Upper lobe of left lung (tissue), 6 donors: ENCODE measurements around the gene SLC66A3. TPM values are rescaled to one million over a fixed set of nuclear protein-coding genes. Genes with fewer than 3 reads are reported as not detected.
A peak's percentile ranks its signal among the peaks of the same experiment; 100 is the strongest.
"Not testable (repeated sequence)": the region's sequence is repeated elsewhere in the genome, so short reads cannot be mapped to it uniquely, and the experiment has no call there.

Source experiments
- ATAC-seq, 2 donors: fragments of 200-7000 bp; cut with Tn5 transposase; one replicate each; pipeline ENCODE4 v1.9.1; 2022; ENCODE audit warnings: mild to moderate bottlenecking in 2 of 2, moderate library complexity in 2 of 2; ENCODE audit not compliant: low FRiP score in 2 of 2
- DNase-seq, 2 donors: peaks; one replicate each; pipeline ENCODE4 v3.0.0-alpha.2; 2019 to 2020
- H3K27ac ChIP-seq, 4 donors: fragments of 200-600 bp; sonication (generic); one replicate each; pipeline ENCODE4 v1.5.1; 2016 to 2019
- H3K27me3 ChIP-seq, 4 donors: fragments of 200-600 bp; sonication (generic); one replicate each; pipeline ENCODE4 v1.5.1; 2017 to 2019
- H3K36me3 ChIP-seq, 4 donors: fragments of 200-600 bp; sonication (generic); one replicate each; pipeline ENCODE4 v1.5.1; 2016 to 2019
- H3K4me1 ChIP-seq, 4 donors: fragments of 200-600 bp; sonication (generic); one replicate each; pipeline ENCODE4 v1.5.1; 2018 to 2019
- H3K4me3 ChIP-seq, 4 donors: fragments of 200-600 bp; sonication (generic); one replicate each; pipeline ENCODE4 v1.5.1; 2017 to 2019; ENCODE audit warnings: mild to moderate bottlenecking in 2 of 4, moderate library complexity in 1 of 4
- H3K9me3 ChIP-seq, 4 donors: fragments of 200-600 bp; sonication (generic); one replicate each; pipeline ENCODE4 v1.5.1; 2018 to 2019
- CTCF ChIP-seq, 6 experiments: fragments of 450-650 bp in 4 of 6; fragments of 200-600 bp in 2 of 6; sonication (generic) in 2 of 6; IDR thresholded peaks; one replicate each; pipeline ENCODE4 v1.5.1; 2016 to 2019; ENCODE audit warnings: antibody characterized with exemption in 6 of 6
- EP300 ChIP-seq, 4 donors: sonication (generic); formaldehyde crosslinking; IDR thresholded peaks; one replicate each; pipeline ENCODE4 v1.5.1; 2017; ENCODE audit warnings: antibody characterized with exemption in 4 of 4, control low read depth in 2 of 4
- POLR2A ChIP-seq, 4 donors: fragments of 450-650 bp; IDR thresholded peaks; one replicate each; pipeline ENCODE4 v1.5.1; 2016 to 2017; ENCODE audit warnings: antibody characterized with exemption in 4 of 4, mild to moderate bottlenecking in 2 of 4
- POLR2AphosphoS5 ChIP-seq, 2 donors: sonication (generic); formaldehyde crosslinking; IDR thresholded peaks; one replicate each; pipeline ENCODE4 v1.5.1; 2017; ENCODE audit warnings: antibody characterized with exemption in 2 of 2
- WGBS, 2 donors: methylation state at CpG; one replicate each; pipeline ENCODE4 v1.1.5; 2017 to 2018; 5-methylcytosine and 5-hydroxymethylcytosine counted together
- total RNA-seq, 6 donors: library from RNA; depleted of rRNA in 4 of 6; stranded (reverse); fragments of >200 nt in 4 of 6; gene quantifications; one replicate each; pipeline versions ENCODE4 v1.1.0 to v1.2.1, GENCODE V29; 2016 to 2021
- donor health status: DM: no; HTN: no; CAD: no; lungs with moderate emphysema.
- donor health status: DM: no; HTN: yes; CAD: no; lungs with severe emphysema.

The SLC66A3 gene
- total RNA-seq, 6 donors from 2014 or later = 24.2 to 54.6 (median 43.4) TPM

DNA sequence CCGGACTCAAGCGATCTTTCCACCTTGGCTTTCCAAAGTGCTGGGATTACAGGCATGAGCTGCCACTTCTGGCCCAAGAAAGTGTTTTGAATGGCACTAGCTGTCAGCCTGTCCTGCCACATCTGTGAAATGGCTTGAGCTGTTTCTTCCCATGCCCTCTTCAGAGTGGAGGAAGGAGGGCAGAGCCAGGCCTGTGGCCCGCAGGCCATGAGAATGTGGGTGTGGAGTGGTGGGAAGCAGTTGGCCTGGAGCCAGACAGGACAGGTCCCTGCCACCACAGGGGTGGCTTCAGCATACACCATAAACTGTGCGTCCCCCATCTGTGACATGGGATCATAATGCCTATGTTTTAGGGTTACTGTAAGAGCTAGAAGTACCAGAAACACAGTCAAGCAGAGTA, 6.5 kb downstream of the SLC66A3 start:
- DNase-seq = no peak
- no peak overlapping the region for H3K4me3 ChIP-seq
- H3K9me3 ChIP-seq = no peaks in the 10 kb centered on the region
- no peak for ATAC-seq
- no peaks in the 10 kb centered on the region for H3K27me3 ChIP-seq
- peaks cover 0 to 4% (median 3%) of the 10 kb centered on the region in 4 donors for H3K4me1 ChIP-seq
- no peak for TF ChIP-seq POLR2A (IDR thresholded peaks at IDR 0.05)
- no peak for TF ChIP-seq POLR2AphosphoS5 (IDR thresholded peaks at IDR 0.05)
- TF ChIP-seq EP300 (IDR thresholded peaks at IDR 0.05) = no peak
- TF ChIP-seq CTCF (IDR thresholded peaks at IDR 0.05) = no peak
- 93 to 100% methylated on average over 2 to 4 of the region's 4 CpGs for WGBS, 2 donors
- H3K27ac ChIP-seq = no peak overlapping the region
- H3K36me3 ChIP-seq = peaks cover 0 to 17% (median 0%) of the 10 kb centered on the region in 4 donors

DNA sequence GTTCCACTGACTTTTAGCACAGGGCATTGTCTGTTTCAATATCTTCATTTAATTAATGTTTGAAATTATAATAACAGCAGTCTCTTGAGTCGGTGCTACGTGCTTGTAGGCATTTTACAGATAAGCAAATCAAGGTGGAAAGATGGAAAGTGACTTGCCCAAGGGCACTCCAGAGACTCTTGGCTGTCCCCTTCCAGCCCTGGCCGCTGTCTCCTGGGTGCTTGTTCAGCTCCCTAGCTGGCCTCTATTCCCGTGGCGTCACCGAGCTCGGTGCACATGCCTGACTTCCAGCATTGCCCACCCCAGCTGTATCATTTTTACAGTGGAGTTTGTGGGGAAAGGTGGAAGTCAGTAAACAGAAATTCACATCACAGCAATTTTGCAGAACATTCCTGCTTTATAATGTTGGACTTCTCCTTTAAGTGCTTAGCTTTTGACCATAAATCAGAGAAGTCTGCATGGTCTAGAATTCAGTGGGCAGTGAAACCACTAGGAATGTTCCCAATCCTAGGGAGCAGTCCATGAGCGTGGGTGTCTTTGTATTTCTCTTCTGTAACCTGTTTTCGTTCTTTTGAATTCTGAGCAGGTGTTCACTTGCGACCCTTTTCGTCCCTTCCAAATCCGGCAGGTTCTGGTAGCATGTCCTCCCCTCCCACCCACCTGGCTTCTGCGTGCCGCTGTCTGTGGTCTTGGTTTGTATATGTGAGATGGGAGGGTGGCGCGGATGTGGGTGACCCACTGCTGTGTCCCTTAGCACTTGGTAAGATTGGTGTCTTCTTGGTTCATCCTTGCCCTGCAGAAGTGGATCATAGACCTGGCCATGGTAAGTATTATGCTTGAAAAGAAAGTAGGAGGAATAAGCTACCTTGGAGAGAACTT, 8.4 kb downstream of the SLC66A3 start:
- TF ChIP-seq EP300 (IDR thresholded peaks at IDR 0.05) (no peak), CTCF (IDR thresholded peaks at IDR 0.05) (no peak), POLR2A (IDR thresholded peaks at IDR 0.05) (no peak), POLR2AphosphoS5 (IDR thresholded peaks at IDR 0.05) (no peak)
- DNase-seq = no peak
- no peak for ATAC-seq
- Histone ChIP-seq H3K36me3 (peaks cover 0 to 17% (median 0%) of the 10 kb centered on the region in 4 donors), H3K27me3 (no peaks in the 10 kb centered on the region), H3K4me1 (no peaks in the 10 kb centered on the region), H3K9me3 (no peaks in the 10 kb centered on the region), H3K4me3 (no peak overlapping the region), H3K27ac (no peak overlapping the region)
- WGBS, 2 donors = 89 to 96% methylated on average over 16 of the region's 16 CpGs

DNA sequence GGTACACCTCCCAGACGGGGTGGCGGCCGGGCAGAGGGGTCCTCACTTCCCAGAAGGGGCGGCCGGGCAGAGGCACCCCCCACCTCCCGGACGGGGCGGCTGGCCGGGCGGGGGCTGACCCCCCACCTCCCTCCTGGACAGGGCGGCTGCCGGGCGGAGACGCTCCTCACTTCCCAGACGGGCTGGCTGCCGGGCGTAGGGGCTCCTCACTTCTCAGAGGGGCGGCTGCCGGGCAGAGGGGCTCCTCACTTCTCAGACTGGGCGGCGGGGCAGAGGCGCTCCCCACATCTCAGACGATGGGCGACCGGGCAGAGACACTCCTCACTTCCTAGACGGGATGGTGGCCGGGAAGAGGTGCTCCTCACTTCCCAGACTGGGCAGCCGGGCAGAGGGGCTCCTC, 9.8 kb downstream of the SLC66A3 start:
- H3K4me3 ChIP-seq, H3K27ac ChIP-seq, H3K27me3 ChIP-seq, H3K4me1 ChIP-seq, ATAC-seq, H3K9me3 ChIP-seq: not testable (repeated sequence)
- DNase-seq = peak in 1 of 2 donors; percentile 76
- H3K36me3 ChIP-seq = peaks cover 0 to 17% (median 0%) of the 10 kb centered on the region in 4 donors
- WGBS, 2 donors = 95 to 97% methylated on average over 21 to 28 of the region's 28 CpGs

DNA sequence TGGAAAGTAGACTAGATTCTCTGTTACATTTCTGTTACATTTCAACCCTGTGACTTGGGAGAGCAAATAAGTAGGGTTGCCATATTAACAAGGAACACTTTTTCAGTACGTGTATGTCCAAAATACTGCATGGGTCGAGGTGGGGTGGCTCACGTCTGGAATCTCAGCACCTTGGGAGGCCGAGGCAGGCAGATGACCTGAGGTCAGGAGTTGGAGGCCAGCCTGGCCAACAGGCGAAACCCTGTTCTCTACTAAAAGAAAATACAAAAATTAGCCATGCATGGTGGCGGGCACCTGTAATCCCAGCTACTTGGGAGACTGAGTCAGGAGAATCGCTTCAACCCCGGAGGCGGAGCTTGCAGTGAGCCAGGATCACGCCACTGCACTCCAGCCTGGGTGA, 11.2 kb downstream of the SLC66A3 start:
- 91 to 96% methylated on average over 10 of the region's 10 CpGs for WGBS, 2 donors
- TF ChIP-seq POLR2AphosphoS5 (IDR thresholded peaks at IDR 0.05) (no peak), CTCF (IDR thresholded peaks at IDR 0.05) (no peak), POLR2A (IDR thresholded peaks at IDR 0.05) (no peak), EP300 (IDR thresholded peaks at IDR 0.05) (no peak)
- Histone ChIP-seq H3K36me3 (peaks cover 0 to 7% (median 0%) of the 10 kb centered on the region in 4 donors), H3K27ac (no peak overlapping the region), H3K27me3 (no peaks in the 10 kb centered on the region), H3K9me3 (no peaks in the 10 kb centered on the region), H3K4me1 (no peaks in the 10 kb centered on the region), H3K4me3 (no peak overlapping the region)
- ATAC-seq (no peak), DNase-seq (no peak)

DNA sequence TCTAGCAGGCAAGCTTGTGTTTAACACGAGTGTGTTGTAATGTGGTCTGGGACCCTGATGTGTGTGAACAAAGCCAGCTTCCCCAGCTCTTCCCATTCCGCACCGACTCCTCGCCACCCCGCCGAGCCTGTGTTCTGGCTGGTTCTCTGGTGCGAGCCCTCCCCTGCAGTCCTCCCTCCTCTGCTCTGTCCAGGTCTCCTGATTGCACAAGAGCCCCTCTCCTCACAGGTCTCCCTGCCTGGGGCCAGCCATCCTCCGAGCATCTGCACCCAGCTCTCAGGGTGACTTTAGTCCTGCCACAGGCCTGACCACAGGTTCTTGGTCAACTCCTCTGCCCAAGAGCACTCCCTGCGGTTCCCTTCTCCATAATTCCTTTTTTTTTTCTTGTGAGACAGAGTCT, 13.2 kb downstream of the SLC66A3 start:
- no peak overlapping the region for H3K4me3 ChIP-seq
- H3K4me1 ChIP-seq = no peaks in the 10 kb centered on the region
- DNase-seq (no peak), ATAC-seq (no peak)
- H3K27ac ChIP-seq = no peak overlapping the region
- no peak for TF ChIP-seq CTCF (IDR thresholded peaks at IDR 0.05)
- no peak for TF ChIP-seq POLR2AphosphoS5 (IDR thresholded peaks at IDR 0.05)
- TF ChIP-seq EP300 (IDR thresholded peaks at IDR 0.05) = no peak
- no peak for TF ChIP-seq POLR2A (IDR thresholded peaks at IDR 0.05)
- no peaks in the 10 kb centered on the region for H3K27me3 ChIP-seq
- no peaks in the 10 kb centered on the region for H3K9me3 ChIP-seq
- H3K36me3 ChIP-seq = no peaks in the 10 kb centered on the region
- 82 to 89% methylated on average over 9 of the region's 9 CpGs for WGBS, 2 donors
